Retinal pigment epithelial cell (primary cell): ENCODE results near the gene SETD1B.
A peak's percentile ranks its signal among the peaks of the same experiment; 100 is the strongest.
"Not testable (repeated sequence)": the region's sequence is repeated elsewhere in the genome, so short reads cannot be mapped to it uniquely, and the experiment has no call there.

Source experiments
- DNase-seq: peaks from one replicate; pipeline ENCODE4 v3.0.0-alpha.2; 2010; ENCODE audit warnings: low read depth
- H3K4me3 ChIP-seq: 2 replicates; pipeline ENCODE4 v1.5.1; 2011; ENCODE audit warnings: mild to moderate bottlenecking, low read length, control low read depth, moderate library complexity
- TF ChIP-seq, protein P1 (sequence below): conservative IDR thresholded peaks from 2 replicates; pipeline ENCODE4 v1.5.1; 2011; ENCODE audit warnings: low read depth, low read length, control low read depth, inconsistent platforms

SETD1B gene

DNA sequence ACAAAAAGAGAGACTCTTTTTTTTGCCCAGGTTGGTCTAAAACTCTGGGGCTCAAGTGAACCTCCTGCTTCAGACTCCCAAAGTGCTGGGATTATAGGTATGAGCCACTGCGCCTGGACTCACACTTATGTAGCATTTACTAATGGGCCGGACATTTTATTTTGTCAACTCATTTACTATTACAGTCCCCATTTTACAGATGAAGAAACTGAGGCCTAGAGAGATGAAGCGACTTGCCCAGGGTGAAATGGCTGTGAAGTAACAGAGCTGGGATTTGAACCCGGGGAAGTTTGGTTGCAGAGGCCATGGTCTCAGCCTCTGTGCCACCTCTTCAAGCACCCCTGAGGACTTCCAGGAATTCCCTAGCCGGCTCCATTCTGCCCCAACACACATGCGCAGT is 45.4 kb downstream of the SETD1B start:
- no peak for DNase-seq
- TF ChIP-seq, protein P1, sequence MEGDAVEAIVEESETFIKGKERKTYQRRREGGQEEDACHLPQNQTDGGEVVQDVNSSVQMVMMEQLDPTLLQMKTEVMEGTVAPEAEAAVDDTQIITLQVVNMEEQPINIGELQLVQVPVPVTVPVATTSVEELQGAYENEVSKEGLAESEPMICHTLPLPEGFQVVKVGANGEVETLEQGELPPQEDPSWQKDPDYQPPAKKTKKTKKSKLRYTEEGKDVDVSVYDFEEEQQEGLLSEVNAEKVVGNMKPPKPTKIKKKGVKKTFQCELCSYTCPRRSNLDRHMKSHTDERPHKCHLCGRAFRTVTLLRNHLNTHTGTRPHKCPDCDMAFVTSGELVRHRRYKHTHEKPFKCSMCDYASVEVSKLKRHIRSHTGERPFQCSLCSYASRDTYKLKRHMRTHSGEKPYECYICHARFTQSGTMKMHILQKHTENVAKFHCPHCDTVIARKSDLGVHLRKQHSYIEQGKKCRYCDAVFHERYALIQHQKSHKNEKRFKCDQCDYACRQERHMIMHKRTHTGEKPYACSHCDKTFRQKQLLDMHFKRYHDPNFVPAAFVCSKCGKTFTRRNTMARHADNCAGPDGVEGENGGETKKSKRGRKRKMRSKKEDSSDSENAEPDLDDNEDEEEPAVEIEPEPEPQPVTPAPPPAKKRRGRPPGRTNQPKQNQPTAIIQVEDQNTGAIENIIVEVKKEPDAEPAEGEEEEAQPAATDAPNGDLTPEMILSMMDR = no peak
- H3K4me3 ChIP-seq = no peak overlapping the region

DNA sequence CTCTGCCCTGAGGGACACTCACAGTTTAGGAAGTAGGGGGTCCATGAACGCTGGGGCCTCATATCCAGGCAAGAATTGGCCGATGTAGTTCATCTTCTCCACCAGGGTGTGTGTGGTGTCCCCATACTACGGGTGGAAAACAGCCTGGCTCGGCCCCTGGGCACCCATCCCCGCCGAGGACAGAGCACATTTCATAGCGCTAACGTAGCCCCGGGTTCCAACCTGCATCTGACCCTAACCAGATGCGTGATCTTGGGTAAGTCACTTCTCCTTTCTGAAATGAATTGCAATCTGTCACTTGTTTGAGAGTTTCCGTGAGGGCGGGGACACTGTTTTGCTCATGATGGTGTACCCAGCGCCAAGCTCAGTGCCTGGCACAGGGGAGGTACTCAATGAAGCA is 45.9 kb downstream of the SETD1B start:
- DNase-seq = no peak
- H3K4me3 ChIP-seq = no peak overlapping the region
- TF ChIP-seq, protein P1 = no peak

DNA sequence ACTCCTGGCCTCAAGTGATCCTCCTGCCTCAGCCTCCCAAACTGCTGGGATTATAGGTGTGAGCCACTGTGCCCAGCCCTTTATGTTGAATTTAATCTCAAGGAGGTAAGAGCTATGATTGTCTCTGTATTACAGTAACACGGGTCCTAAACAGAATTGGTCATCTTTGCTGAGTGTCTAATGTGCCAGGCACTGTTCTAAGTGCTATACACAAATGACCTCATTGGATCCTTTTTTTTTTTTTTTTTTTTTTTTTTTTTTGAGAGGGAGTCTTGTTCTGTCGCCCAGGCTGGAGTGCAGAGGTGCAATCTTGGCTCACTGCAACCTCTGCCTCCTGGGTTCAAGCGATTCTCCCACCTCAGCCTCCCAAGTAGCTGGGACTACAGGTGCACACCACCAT is 48.6 kb downstream of the SETD1B start:
- not testable (repeated sequence) for H3K4me3 ChIP-seq, DNase-seq

DNA sequence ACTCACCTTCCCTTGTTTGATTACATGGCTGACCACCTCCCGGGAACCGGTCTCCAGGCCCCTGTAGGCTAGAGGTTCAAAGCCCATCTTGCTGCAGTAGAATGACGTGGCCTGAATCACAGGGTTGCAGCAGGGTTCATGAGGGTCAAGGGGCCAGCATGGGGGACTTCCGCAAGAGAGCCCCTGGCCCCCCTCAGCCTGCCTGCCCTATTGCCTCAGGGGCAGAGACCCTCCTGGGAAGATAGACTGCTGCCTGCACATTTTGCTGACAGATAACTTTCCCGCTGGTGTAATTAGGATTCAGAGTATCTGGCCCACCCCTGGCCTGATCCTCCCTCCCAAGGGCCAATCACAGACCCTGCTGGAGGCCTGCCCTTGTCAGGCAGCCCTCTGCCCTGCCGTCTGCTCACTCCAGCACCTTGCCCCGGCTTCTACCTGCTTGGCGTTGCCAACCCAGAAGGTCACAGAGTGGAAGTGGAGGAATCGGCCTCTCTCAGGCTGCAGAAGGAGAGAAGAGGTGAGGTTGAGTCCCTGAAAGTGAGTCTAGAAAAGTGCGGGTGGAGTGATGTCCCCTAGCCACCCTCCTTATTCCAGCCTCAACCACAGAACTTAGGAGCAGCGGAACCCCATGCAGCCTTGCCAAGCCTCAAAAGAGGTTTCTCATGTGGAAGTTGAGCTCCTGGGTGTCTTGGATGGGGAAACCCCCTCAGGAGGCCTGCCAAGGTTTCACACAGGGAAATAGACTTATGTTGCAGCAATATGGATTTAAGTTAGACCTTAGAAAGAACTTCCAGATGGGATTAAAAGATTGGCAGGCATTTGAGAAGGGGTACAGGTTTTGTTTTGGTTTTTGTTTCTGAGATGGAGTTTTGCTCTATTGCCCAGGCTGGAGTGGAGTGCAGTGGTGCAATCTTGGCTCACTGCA is 53.8 kb downstream of the SETD1B start:
- H3K4me3 ChIP-seq = no peak overlapping the region
- no peak for DNase-seq
- TF ChIP-seq, protein P1 = no peak

DNA sequence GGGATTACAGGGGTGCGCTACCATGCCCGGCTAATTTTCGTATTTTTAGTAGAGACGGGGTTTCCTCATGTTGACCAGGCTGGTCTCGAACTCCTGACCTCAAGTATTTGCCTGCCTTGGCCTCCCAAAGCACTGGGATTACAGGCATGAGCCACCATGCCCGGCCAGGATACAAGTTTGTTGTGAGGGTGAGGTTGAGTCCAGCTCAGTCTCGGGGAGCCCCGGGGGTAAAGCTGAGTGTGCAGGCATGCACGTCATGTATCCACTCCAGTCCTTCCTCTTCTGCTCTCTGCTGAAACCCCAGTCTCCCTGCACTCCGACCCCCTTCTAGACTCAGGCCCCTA is 54.5 kb downstream of the SETD1B start:
- no peak for DNase-seq
- TF ChIP-seq, protein P1 = no peak
- H3K4me3 ChIP-seq = no peak overlapping the region

DNA sequence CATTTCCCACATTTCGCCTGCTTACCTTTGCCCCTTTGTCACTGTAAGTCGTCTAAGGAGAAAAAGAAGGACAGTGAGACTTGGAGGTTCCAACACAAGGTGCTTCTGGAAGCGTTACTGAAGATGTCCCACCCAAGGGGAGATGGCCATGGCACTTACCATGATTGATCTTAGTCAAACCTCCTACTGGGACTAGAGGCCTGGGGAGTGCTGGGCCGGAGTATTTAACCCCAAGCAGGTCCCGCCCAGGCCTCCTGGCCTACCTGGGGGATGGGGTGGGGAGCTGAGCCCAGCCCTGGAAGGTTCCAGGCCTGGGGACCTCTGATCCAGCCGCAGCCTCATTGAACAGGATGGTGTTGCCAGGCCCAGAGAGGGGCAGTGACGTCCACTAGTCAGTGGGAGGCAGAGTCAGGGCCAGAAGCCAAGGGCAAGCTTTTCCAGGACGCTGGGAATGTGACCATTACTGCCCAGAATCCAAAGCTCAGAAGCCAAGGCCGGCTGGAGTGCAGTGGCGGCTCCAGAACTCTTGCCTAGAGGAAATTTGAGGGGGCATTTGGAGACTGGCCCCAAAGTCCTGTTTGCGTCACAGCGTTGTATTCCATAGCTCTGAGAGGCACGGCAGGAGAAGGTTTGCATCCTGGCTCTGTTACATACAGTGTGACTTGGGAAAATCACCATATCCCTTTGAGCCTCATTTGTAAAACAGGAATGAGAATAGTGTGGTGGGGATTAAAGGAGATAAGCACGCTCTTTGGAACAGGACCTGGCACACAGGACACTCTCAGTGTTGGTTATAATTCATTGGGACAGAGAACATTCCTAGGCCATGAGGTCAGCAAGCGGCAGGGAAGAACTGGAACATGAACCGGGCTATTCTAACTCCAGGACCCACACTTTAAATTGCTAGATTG is 55.1 kb downstream of the SETD1B start, which contains the start of gene HPD:
Gene HPD, minus strand, starts transcription at position 198 of the 911 bp plus-strand sequence. Its CDS starts 36 bp downstream, at position 162.
- peak; percentile 90 for DNase-seq
- TF ChIP-seq, protein P1 = peak; percentile 6
- H3K4me3 ChIP-seq = no peak within 1 kb of the TSS

DNA sequence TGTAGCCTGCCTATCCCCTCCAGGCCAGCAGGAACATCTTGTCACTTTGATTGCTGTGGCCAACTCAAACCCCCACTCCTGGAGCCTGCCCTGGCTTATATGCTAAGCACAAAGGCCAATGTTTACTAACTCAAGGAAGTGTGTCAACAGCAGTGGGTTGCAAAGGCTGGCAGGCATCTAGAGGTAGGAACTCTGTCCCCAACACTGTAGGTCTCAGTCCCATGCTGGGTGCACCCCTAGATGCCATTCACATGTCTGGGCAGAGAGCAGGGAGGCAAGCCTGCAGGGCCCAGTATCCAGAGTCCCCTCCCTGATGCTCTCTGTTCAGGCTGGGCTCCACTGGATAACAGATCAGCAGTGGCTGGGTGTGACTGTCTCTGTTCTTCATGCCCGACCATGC is 56.4 kb downstream of the SETD1B start:
- H3K4me3 ChIP-seq = no peak overlapping the region
- no peak for DNase-seq
- TF ChIP-seq, protein P1 = no peak

DNA sequence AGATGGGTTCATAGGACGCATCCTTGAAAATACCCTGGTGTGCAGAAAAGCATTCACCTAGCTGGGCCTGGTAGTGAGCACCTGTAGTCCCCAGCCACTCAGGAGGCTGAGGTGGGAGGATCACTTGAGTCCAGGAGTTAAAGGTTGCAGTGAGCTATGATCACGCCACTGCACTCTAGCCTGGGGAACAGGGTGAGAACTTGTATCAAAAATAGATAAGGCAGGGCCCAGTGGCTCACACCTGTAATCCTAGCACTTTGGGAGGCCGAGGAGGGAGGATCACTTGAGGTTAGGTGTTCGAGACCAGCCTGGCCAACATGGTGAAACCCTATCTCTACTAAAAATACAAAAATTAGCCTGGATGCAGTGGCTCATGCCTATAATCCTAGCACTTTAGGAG is 56.9 kb downstream of the SETD1B start:
- H3K4me3 ChIP-seq, DNase-seq: not testable (repeated sequence)
